AG04450 (cell line): ENCODE data around the gene SPECC1L. TPM values are rescaled to one million over a fixed set of nuclear protein-coding genes. Genes with fewer than 3 reads are reported as not detected.
A peak's percentile ranks its signal among the peaks of the same experiment; 100 is the strongest.

Experiments used
- CTCF ChIA-PET: fragments of 300-600, 350-600 bp; formaldehyde crosslinking; extraction: SDS; loops from one replicate; lab custom pipeline; 2022; ENCODE audit warnings: antibody characterized with exemption, inconsistent platforms; lab: Charles Lee
- POLR2A ChIA-PET: fragments of 350-600 bp; formaldehyde crosslinking; extraction: SDS; loops from one replicate; lab custom pipeline; 2021; ENCODE audit warnings: antibody characterized with exemption, inconsistent platforms; lab: Yijun Ruan, JAX
- DNase-seq: peaks from one replicate; pipeline ENCODE4 v3.0.0-alpha.2; 2011; ENCODE audit warnings: low read depth, low spot score
- H3K27ac ChIP-seq: one replicate; pipeline ENCODE4 v1.5.1; 2012; ENCODE audit warnings: low read depth, low read length, control low read depth
- H3K27me3 ChIP-seq: one replicate; pipeline ENCODE4 v1.6.0; 2012; ENCODE audit warnings: low read length; ENCODE audit not compliant: control insufficient read depth, insufficient read depth
- H3K4me3 ChIP-seq: 2 replicates; pipeline ENCODE4 v1.5.1; 2011; ENCODE audit warnings: mild to moderate bottlenecking, low read depth, low read length, control low read depth
- H3K9me3 ChIP-seq: 2 replicates; pipeline ENCODE4 v1.5.1; 2012; ENCODE audit warnings: low read length; ENCODE audit not compliant: control insufficient read depth, insufficient read depth
- polyA plus RNA-seq: library from polyadenylated mRNA; depleted of rRNA; stranded (reverse); fragments of >200 nt; gene quantifications from 2 replicates; pipeline ENCODE4 v1.2.3, GENCODE V29; 2011
- TF ChIP-seq, protein P1 (sequence below): IDR thresholded peaks from 2 replicates; pipeline ENCODE4 v1.5.1; 2011; ENCODE audit warnings: low read depth, low read length, control low read depth, inconsistent platforms

Gene SPECC1L
- polyA plus RNA-seq, 1 experiment: 36.4 TPM

DNA sequence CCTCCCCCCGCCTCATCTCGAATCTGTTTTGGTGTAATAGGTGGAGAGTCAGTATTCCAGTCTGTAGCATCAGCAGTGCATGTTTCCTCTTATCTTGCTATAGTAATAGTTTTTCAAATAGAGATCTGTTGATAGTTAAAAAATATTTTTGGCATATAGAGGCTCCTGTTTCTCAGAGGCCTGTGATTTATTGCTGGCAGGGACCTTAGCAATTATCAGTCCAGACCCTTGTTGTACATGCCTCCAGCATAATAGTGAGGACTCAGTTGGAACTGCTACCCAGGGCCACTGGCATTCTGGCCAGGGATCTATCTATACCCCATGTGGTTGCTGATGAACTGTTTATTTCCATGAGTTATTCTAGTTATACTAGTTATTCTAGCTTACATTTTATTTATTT lies 52.6 kb downstream of the SPECC1L start:
- ChIA-PET POLR2A (no interaction called here), CTCF (interaction anchor here (0.7 to 2.1 kb wide), 3 partner anchors 9 to 202 kb away, joined by 3 to 8 read pairs (median 5); no protein-coding TSS in a partner anchor)
- H3K27ac ChIP-seq: no peak overlapping the region
- TF ChIP-seq, protein P1, sequence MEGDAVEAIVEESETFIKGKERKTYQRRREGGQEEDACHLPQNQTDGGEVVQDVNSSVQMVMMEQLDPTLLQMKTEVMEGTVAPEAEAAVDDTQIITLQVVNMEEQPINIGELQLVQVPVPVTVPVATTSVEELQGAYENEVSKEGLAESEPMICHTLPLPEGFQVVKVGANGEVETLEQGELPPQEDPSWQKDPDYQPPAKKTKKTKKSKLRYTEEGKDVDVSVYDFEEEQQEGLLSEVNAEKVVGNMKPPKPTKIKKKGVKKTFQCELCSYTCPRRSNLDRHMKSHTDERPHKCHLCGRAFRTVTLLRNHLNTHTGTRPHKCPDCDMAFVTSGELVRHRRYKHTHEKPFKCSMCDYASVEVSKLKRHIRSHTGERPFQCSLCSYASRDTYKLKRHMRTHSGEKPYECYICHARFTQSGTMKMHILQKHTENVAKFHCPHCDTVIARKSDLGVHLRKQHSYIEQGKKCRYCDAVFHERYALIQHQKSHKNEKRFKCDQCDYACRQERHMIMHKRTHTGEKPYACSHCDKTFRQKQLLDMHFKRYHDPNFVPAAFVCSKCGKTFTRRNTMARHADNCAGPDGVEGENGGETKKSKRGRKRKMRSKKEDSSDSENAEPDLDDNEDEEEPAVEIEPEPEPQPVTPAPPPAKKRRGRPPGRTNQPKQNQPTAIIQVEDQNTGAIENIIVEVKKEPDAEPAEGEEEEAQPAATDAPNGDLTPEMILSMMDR: no peak
- no peaks in the 10 kb centered on the region; the same call in 1 of the 2 replicates for H3K9me3 ChIP-seq
- DNase-seq: no peak
- no peaks in the 10 kb centered on the region for H3K27me3 ChIP-seq
- H3K4me3 ChIP-seq: no peak overlapping the region

DNA sequence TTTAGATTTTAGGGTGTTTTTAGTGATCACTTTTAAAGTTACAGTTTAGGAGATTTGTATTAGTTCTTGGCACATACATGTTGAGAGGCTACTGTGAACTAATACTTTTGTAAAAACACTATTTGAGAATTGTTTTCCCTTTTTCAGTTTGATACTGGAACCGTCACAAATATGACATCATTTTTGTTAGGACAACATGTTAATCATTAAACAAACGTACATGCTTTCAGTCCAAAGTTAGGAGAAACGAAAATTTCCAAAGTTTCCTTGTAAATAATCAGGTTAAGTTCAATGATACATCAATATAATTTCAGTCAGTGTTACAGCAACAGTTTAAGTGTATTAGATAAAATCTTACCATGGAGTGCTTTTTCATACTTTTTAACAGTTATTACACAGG lies 53.1 kb downstream of the SPECC1L start:
- Histone ChIP-seq H3K4me3 (no peak overlapping the region), H3K9me3 (no peaks in the 10 kb centered on the region; the same call in 1 of the 2 replicates), H3K27ac (no peak overlapping the region), H3K27me3 (no peaks in the 10 kb centered on the region)
- TF ChIP-seq, protein P1: no peak
- ChIA-PET POLR2A (no interaction called here), CTCF (interaction anchor here (0.6 to 2.1 kb wide), 6 partner anchors 9 to 270 kb away, joined by 3 to 8 read pairs (median 6); no protein-coding TSS in a partner anchor)
- DNase-seq: no peak

DNA sequence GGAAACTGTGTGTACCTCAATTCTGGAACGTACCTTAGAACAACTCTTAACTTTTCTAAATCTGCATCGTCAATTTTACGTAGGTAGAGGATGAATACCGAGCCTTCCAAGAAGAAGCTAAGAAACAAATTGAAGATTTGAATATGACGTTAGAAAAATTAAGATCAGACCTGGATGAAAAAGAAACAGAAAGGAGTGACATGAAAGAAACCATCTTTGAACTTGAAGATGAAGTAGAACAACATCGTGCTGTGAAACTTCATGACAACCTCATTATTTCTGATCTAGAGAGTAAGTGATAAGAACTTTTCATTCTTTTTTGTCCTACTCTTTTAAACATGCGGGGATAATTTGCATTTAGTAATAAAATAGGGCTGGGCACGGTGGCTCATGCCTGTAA lies 53.5 kb downstream of the SPECC1L start:
- Histone ChIP-seq H3K9me3 (no peaks in the 10 kb centered on the region; the same call in 1 of the 2 replicates), H3K4me3 (no peak overlapping the region), H3K27me3 (no peaks in the 10 kb centered on the region), H3K27ac (no peak overlapping the region)
- TF ChIP-seq, protein P1: no peak
- CTCF ChIA-PET: interaction anchor here (0.6 to 2.1 kb wide), 5 partner anchors 9 to 269 kb away, joined by 3 to 8 read pairs (median 6); no protein-coding TSS in a partner anchor
- POLR2A ChIA-PET: no interaction called here
- no peak for DNase-seq

DNA sequence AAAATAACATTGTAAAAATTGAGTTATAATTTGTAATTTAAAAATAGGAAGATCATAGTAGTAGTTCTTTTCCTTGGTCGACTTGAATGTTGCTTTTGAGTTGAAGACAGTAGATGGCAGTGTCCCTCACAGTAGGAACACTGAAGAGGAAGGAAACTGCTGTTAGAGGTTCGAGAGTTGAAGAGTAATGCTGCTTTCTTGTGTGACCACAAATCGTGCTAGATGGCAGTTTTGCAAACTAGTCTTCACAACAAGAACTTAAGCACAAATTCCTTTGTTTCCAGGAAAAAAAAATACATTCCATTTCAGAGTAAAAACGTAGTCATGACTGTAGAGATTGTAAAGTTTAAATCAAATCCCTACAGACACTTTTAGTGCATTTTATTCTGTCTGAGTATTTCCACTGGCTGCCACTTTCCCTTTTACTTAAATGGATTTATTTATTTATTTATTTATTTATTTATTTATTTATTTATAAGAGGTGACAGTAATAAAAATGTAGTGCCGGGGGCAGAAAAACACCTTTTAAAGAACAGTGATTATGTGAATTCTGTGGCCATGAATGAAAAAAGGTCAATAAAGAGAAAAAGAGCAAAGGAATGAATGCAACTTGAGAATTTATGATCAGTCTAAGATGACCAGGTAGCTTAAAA lies 54.6 kb downstream of the SPECC1L start:
- H3K4me3 ChIP-seq: no peak overlapping the region
- CTCF ChIA-PET: interaction anchor here (0.6 to 2.8 kb wide), 8 partner anchors 177 to 232 kb away, joined by 3 to 13 read pairs (median 6); no protein-coding TSS in a partner anchor
- H3K9me3 ChIP-seq: no peaks in the 10 kb centered on the region
- peak; percentile 57 for DNase-seq
- POLR2A ChIA-PET: no interaction called here
- TF ChIP-seq, protein P1: peak; percentile 83
- H3K27ac ChIP-seq: no peak overlapping the region
- no peaks in the 10 kb centered on the region for H3K27me3 ChIP-seq

DNA sequence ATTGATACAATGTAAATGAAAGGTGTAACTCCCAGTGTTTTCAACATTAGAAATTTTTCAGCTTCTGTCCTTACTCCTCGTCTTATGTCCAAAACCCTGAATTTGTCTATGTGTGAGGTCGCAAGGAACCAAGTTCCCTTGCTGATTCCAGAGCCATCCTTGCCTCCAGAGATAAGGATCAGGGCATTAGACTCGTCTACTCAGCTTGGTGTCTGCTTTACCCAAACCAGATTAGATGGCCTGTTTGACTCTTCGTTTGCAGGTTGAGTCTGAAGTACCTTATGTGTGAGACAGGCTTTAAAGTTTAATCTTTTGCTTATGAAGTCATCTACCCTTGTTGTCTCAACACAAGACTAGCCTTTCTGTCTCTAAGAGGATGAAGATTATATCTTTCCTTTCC lies 55.6 kb downstream of the SPECC1L start:
- POLR2A ChIA-PET: no interaction called here
- H3K27ac ChIP-seq: no peak overlapping the region
- CTCF ChIA-PET: interaction anchor here (0.6 to 2.8 kb wide), 4 partner anchors 176 to 203 kb away, joined by 3 to 13 read pairs (median 6); no protein-coding TSS in a partner anchor
- TF ChIP-seq, protein P1: no peak
- H3K4me3 ChIP-seq: no peak overlapping the region
- H3K9me3 ChIP-seq: no peaks in the 10 kb centered on the region
- DNase-seq: no peak
- H3K27me3 ChIP-seq: no peaks in the 10 kb centered on the region
